SK-N-SH (cell line): ENCODE measurements around the gene MIOX.

ENCODE experiments used
- RCOR1 ChIP-seq: fragments of 150-350 bp; IDR thresholded peaks from 2 replicates; pipeline ENCODE4 v1.6.1; 2017; ENCODE audit warnings: antibody characterized with exemption, low read length
- TAF1 ChIP-seq: IDR thresholded peaks from 2 replicates; pipeline ENCODE4 v1.6.1; 2012; ENCODE audit warnings: low read depth, mild to moderate bottlenecking, low read length, moderate library complexity, borderline replicate concordance

DNA sequence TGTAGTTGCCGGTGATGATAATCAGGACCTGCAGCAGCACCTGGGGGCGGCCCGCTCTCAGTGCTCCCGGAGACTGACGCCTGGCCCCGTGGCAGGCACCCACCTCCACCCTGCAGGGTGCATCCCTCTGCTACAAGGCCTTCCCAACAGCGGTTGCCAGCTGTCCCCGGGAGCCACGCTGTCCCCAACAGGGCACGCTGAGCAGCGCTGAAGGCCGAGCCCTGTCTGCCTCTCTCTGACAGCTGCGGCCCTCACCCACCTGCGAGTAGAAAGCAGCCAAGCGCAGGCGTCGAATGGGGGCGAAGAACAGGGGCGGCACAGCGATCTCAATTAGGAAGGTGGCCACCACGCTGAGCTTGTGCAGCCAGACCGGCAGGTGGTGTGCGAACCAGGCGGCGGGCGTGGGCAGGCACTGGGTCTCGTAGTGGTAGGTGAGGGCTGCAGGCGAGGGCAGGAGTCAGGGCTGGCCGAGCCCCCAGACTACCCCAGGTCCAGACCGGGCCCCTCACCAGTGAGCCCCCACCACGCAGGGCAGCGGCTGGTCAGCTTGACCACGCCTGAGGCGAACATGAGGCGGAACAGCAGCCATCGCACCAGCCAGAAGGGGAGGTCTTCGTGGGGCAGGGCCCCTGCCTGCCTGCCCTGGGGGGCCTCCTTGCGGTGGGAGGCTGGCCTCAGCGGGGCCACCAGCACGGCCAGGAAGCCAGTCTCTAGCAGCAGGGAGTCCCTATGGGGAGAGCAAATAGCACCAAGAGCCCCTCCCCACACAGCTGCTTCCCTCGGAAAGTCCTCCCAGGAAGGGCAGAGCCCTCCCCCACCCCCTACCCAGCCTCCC is 19.3 kb downstream of the MIOX start:
- no peak for TF ChIP-seq RCOR1
- no peak for TF ChIP-seq TAF1
